ENCODE results near the gene SLC13A2.

SLC13A2 gene

DNA sequence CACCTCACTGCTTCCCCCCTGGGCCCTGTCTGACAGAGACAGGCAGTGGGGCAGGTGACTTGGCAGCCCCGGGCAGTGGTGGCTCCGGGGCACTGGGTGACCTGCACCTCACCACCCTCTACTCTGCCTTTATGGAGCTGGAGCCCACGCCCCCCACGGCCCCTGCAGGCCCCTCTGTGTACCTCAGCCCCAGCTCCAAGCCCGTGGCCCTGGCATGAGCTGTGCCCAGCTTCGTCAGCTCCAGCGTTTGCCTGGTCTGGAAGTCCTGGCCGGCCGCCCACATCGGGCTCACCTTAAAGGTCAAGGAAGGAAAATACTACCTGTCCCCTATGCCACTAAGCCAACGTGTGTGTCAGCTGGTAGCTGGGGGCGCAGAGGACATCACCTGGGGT lies 63.8 kb downstream of the SLC13A2 start:
- TF ChIP-seq TCF12 (IDR thresholded peaks at IDR 0.05; ENCODE audit: low read depth) (no peak), RAD21 (IDR thresholded peaks at IDR 0.05; ENCODE audit: low read depth) (no peak), YY1 (IDR thresholded peaks at IDR 0.05; ENCODE audit: low read depth) (no peak), USF1 (IDR thresholded peaks at IDR 0.05) (no peak)
- TF ChIP-seq, protein P1, sequence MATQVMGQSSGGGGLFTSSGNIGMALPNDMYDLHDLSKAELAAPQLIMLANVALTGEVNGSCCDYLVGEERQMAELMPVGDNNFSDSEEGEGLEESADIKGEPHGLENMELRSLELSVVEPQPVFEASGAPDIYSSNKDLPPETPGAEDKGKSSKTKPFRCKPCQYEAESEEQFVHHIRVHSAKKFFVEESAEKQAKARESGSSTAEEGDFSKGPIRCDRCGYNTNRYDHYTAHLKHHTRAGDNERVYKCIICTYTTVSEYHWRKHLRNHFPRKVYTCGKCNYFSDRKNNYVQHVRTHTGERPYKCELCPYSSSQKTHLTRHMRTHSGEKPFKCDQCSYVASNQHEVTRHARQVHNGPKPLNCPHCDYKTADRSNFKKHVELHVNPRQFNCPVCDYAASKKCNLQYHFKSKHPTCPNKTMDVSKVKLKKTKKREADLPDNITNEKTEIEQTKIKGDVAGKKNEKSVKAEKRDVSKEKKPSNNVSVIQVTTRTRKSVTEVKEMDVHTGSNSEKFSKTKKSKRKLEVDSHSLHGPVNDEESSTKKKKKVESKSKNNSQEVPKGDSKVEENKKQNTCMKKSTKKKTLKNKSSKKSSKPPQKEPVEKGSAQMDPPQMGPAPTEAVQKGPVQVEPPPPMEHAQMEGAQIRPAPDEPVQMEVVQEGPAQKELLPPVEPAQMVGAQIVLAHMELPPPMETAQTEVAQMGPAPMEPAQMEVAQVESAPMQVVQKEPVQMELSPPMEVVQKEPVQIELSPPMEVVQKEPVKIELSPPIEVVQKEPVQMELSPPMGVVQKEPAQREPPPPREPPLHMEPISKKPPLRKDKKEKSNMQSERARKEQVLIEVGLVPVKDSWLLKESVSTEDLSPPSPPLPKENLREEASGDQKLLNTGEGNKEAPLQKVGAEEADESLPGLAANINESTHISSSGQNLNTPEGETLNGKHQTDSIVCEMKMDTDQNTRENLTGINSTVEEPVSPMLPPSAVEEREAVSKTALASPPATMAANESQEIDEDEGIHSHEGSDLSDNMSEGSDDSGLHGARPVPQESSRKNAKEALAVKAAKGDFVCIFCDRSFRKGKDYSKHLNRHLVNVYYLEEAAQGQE (IDR thresholded peaks at IDR 0.05; ENCODE audit: low read depth) = no peak

DNA sequence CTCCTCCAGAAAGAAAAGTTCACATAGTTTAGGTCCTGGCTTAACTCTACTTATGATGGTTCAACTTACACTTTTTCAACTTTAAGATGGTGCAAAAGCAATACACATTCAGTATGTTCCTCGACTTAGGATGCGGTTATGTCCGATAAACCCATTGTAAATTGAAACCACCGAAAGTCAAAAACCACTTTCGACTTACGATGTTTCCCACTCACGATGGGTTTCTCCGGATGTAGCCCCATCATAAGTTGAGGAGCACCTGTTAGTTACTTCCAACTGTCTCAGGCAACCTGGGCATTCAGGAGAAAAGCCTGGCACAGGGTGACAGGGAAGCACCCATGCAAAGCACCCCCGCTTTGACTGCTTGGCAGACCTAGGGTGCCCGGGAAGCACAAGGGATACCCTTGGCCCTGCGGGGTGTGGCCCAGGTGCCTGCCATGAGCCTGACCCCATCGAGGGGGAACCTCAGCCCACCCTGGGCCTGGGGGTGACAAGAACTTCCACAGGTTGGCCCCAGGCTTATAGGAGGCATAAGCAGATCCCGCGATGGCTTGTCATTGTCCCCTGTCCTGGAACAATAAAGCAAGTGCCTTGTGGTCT lies 65.0 kb downstream of the SLC13A2 start:
- TF ChIP-seq NFIC (IDR thresholded peaks at IDR 0.05) (no peak), USF1 (IDR thresholded peaks at IDR 0.05) (no peak), EGR1 (IDR thresholded peaks at IDR 0.05) (no peak), RAD21 (IDR thresholded peaks at IDR 0.05; ENCODE audit: low read depth) (no peak), FOXM1 (IDR thresholded peaks at IDR 0.05; ENCODE audit: borderline replicate concordance, low read depth) (no peak), TCF12 (IDR thresholded peaks at IDR 0.05; ENCODE audit: low read depth) (no peak), CEBPB (IDR thresholded peaks at IDR 0.05) (no peak), TEAD4 (IDR thresholded peaks at IDR 0.05) (no peak), YY1 (IDR thresholded peaks at IDR 0.05; ENCODE audit: low read depth) (no peak), TAF1 (IDR thresholded peaks at IDR 0.05; ENCODE audit: low read depth) (no peak), CREB1 (IDR thresholded peaks at IDR 0.05; ENCODE audit: low read depth) (no peak), EP300 (IDR thresholded peaks at IDR 0.05; ENCODE audit: borderline replicate concordance) (no peak)
- TF ChIP-seq, protein P1 (IDR thresholded peaks at IDR 0.05; ENCODE audit: low read depth) = no peak
- TF ChIP-seq, protein P2, sequence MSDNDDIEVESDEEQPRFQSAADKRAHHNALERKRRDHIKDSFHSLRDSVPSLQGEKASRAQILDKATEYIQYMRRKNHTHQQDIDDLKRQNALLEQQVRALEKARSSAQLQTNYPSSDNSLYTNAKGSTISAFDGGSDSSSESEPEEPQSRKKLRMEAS (IDR thresholded peaks at IDR 0.05) = no peak

- TF ChIP-seq FOXM1 (IDR thresholded peaks at IDR 0.05; ENCODE audit: borderline replicate concordance, low read depth) (no peak), USF1 (IDR thresholded peaks at IDR 0.05) (no peak), NFIC (IDR thresholded peaks at IDR 0.05) (no peak), EP300 (IDR thresholded peaks at IDR 0.05; ENCODE audit: borderline replicate concordance) (no peak), ZBTB7A (IDR thresholded peaks at IDR 0.05; ENCODE audit: low read depth) (no peak), TAF1 (IDR thresholded peaks at IDR 0.05; ENCODE audit: low read depth) (no peak), RAD21 (IDR thresholded peaks at IDR 0.05; ENCODE audit: low read depth) (no peak), YY1 (IDR thresholded peaks at IDR 0.05; ENCODE audit: low read depth) (no peak), CREB1 (IDR thresholded peaks at IDR 0.05; ENCODE audit: low read depth) (no peak), CEBPB (IDR thresholded peaks at IDR 0.05) (no peak), EGR1 (IDR thresholded peaks at IDR 0.05) (no peak), TCF12 (IDR thresholded peaks at IDR 0.05; ENCODE audit: low read depth) (no peak)
- TF ChIP-seq, protein P2 (IDR thresholded peaks at IDR 0.05) = no peak
- TF ChIP-seq, protein P1 (IDR thresholded peaks at IDR 0.05; ENCODE audit: low read depth) = no peak
These were observed 66.8 kb downstream of the SLC13A2 start for GRCh38 chr17:28540231-28540630.

GRCh38 chr17:28541439-28541838 lies 68.0 kb downstream of the SLC13A2 start:
- TF ChIP-seq CREB1 (IDR thresholded peaks at IDR 0.05; ENCODE audit: low read depth) (no peak), YY1 (IDR thresholded peaks at IDR 0.05; ENCODE audit: low read depth) (no peak), CEBPB (IDR thresholded peaks at IDR 0.05) (no peak), EGR1 (IDR thresholded peaks at IDR 0.05) (no peak), FOXM1 (IDR thresholded peaks at IDR 0.05; ENCODE audit: borderline replicate concordance, low read depth) (no peak), USF1 (IDR thresholded peaks at IDR 0.05) (no peak), NFIC (IDR thresholded peaks at IDR 0.05) (no peak), RAD21 (IDR thresholded peaks at IDR 0.05; ENCODE audit: low read depth) (no peak), TCF12 (IDR thresholded peaks at IDR 0.05; ENCODE audit: low read depth) (no peak), EP300 (IDR thresholded peaks at IDR 0.05; ENCODE audit: borderline replicate concordance) (no peak), TEAD4 (IDR thresholded peaks at IDR 0.05) (no peak), TAF1 (IDR thresholded peaks at IDR 0.05; ENCODE audit: low read depth) (no peak), ZBTB7A (IDR thresholded peaks at IDR 0.05; ENCODE audit: low read depth) (no peak)
- TF ChIP-seq, protein P2 (IDR thresholded peaks at IDR 0.05) = no peak
- TF ChIP-seq, protein P1 (IDR thresholded peaks at IDR 0.05; ENCODE audit: low read depth) = no peak
